Activated CD8-positive, alpha-beta memory T cell treated with anti-CD3 and anti-CD28 coated beads for 48 hours (primary cell): ENCODE results near the gene HMHB1.

Experiments
- DNase-seq, 3 experiments: peaks; one replicate each; pipeline ENCODE4 v3.0.0-alpha.2; 2020; ENCODE audit warnings: low read depth in 2 of 3, low spot score in 2 of 3

The HMHB1 gene

GRCh38 chr5:143865426-143866025 lies 53.6 kb downstream of the HMHB1 start:
- DNase-seq, result no peak
